ENCODE results near the gene CLCN7. TPM values are rescaled to one million over a fixed set of nuclear protein-coding genes. Genes with fewer than 3 reads are reported as not detected.

CLCN7 gene
- polyA plus RNA-seq, 1 donor from 2014 or later, result 40.9 TPM

Other genes starting within 250 kb of the CLCN7 start
- gene TPSG1, start 249.8 kb downstream of the CLCN7 start, polyA plus RNA-seq, result not detected in 2 replicates
- gene TPSB2, start 244.8 kb downstream of the CLCN7 start, polyA plus RNA-seq, result not detected in 2 replicates
- gene TPSAB1, start 234.3 kb downstream of the CLCN7 start, polyA plus RNA-seq, result not detected in 2 replicates
- gene TPSD1, start 219.0 kb downstream of the CLCN7 start, polyA plus RNA-seq, result not detected in 2 replicates
- 111 and 126 TPM in 2 replicates for gene UBE2I, start 165.4 kb downstream of the CLCN7 start, polyA plus RNA-seq
- gene BAIAP3, start 141.4 kb downstream of the CLCN7 start, polyA plus RNA-seq, result 65.2 and 93.7 TPM in 2 replicates
- 102 and 106 TPM in 2 replicates for gene TSR3, start 123.2 kb downstream of the CLCN7 start, polyA plus RNA-seq
- 74.2 and 90.5 TPM in 2 replicates for gene GNPTG, start 123.1 kb downstream of the CLCN7 start, polyA plus RNA-seq
- 11.9 and 13.0 TPM in 2 replicates for gene UNKL, start 60.3 kb downstream of the CLCN7 start, polyA plus RNA-seq
- gene UQCC4, start 54.3 kb downstream of the CLCN7 start, polyA plus RNA-seq, result 37.3 and 41.0 TPM in 2 replicates
- gene PERCC1, start 44.0 kb downstream of the CLCN7 start, polyA plus RNA-seq, result not detected in 2 replicates
- 3.1 and 3.3 TPM in 2 replicates for gene CCDC154, start 30.5 kb downstream of the CLCN7 start, polyA plus RNA-seq
- gene PTX4, start 13.9 kb upstream of the CLCN7 start, polyA plus RNA-seq, result not detected in 2 replicates
- gene TELO2, start 18.3 kb upstream of the CLCN7 start, polyA plus RNA-seq, result 50.4 and 55.5 TPM in 2 replicates
- not detected in 2 replicates for gene TMEM204, start 58.6 kb upstream of the CLCN7 start, polyA plus RNA-seq
- gene IFT140, start 137.0 kb upstream of the CLCN7 start, polyA plus RNA-seq, result 28.1 and 38.9 TPM in 2 replicates
- gene CRAMP1, start 137.3 kb upstream of the CLCN7 start, polyA plus RNA-seq, result 11.1 and 11.9 TPM in 2 replicates
- gene JPT2, start 203.3 kb upstream of the CLCN7 start, polyA plus RNA-seq, result 44.9 and 61.4 TPM in 2 replicates
- gene MAPK8IP3, start 231.2 kb upstream of the CLCN7 start, polyA plus RNA-seq, result 51.0 and 68.7 TPM in 2 replicates